Stimulated activated memory B cell treated with anti-CD40 and anti-IgM and Interleukin-4, amounts not matched to agents 10 μg/mL and 1 μg/mL and 100 μg/mL, for 72 hours (primary cell): Measurements from ENCODE around the gene MYO9B.
"Not testable (repeated sequence)": the region's sequence is repeated elsewhere in the genome, so short reads cannot be mapped to it uniquely, and the experiment has no call there.

Source experiments
- ATAC-seq: fragments of 150-1000 bp; cut with Tn5 transposase; 2 replicates; pipeline ENCODE4 v1.10.0; 2021
- H3K27ac Mint-ChIP-seq: one replicate; pipeline ENCODE4 v1.8.0; 2022; ENCODE audit warnings: mild to moderate bottlenecking, mixed read lengths
- H3K27me3 Mint-ChIP-seq: one replicate; pipeline ENCODE4 v1.8.0; 2022; ENCODE audit warnings: mixed read lengths
- H3K36me3 Mint-ChIP-seq: one replicate; pipeline ENCODE4 v1.8.0; 2022; ENCODE audit warnings: mixed read lengths
- H3K4me1 Mint-ChIP-seq: one replicate; pipeline ENCODE4 v1.8.0; 2022; ENCODE audit warnings: mixed read lengths
- H3K4me3 Mint-ChIP-seq: one replicate; pipeline ENCODE4 v1.8.0; 2022; ENCODE audit warnings: mild to moderate bottlenecking, moderate library complexity, mixed read lengths
- H3K9me3 Mint-ChIP-seq: one replicate; pipeline ENCODE4 v1.8.0; 2022; ENCODE audit warnings: mixed read lengths

MYO9B gene

DNA sequence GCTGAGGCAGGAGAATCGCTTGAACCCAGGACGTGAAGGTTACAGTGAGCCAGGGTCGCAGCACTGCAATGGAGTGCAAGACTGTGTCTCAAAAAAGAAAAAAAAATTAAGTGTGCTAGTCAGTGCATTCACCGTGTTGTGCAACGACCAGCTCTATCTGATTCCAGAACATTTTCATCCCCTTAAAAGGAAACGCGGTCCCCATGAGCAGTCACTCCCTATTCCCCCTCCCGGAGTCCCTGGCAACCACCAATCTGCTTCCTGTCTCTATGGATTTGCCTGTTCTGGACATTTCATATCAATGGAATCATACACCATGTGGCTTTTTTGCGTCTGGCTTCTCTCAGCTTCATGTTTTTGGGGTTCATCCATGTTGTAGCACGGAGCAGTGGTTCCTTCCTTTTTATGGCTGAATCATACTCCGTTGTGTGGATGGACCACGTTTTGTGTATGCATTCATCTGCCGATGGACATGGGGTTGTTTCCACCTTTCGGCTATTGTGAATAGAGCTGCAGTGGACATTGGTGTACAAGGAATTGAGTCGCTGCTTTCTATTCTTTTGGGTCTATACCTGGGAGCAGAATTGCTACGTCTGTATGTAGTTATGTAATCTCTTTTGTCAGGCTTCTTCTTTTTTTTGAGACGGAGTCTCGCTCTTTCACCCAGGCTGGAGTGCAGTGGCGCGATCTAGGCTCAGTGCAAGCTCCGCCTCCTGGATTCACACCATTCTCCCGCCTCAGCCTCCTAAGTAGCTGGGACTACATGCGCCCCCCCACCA is 19.8 kb downstream of the MYO9B start:
- no peak overlapping the region for H3K27ac Mint-ChIP-seq
- peaks cover 39% of the 10 kb centered on the region for H3K36me3 Mint-ChIP-seq
- H3K9me3 Mint-ChIP-seq: no peaks in the 10 kb centered on the region
- no peak overlapping the region for H3K4me3 Mint-ChIP-seq
- ATAC-seq: no peak
- peaks cover 63% of the 10 kb centered on the region for H3K4me1 Mint-ChIP-seq
- no peaks in the 10 kb centered on the region for H3K27me3 Mint-ChIP-seq

DNA sequence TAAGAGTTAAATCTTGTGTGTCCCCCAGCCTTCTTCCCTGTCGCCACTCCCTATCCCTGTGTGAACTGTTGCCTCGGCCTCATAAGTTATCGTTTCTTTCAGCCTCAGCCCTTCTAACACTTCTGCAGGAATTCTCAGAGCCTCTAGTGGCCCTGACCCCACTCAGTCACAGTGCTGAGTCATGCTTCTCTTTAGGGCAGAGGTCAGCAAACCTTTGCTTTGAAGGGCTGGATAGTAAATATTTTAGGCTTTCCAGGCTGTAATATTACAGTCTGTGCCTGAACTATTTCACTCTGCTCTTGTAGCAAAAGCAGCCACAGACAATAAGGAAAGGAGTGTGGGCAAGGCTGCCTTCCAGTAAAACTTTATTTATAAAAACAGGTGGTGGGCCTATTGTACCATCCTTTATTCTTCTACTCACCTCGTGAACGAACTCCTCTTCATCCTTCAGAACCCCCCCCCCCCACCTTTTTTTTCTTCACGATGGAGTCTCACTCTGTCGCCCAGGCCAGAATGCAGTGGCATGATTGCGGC is 22.1 kb downstream of the MYO9B start:
- no peak overlapping the region for H3K27ac Mint-ChIP-seq
- peaks cover 48% of the 10 kb centered on the region for H3K36me3 Mint-ChIP-seq
- H3K27me3 Mint-ChIP-seq: no peaks in the 10 kb centered on the region
- H3K9me3 Mint-ChIP-seq: no peaks in the 10 kb centered on the region
- no peak overlapping the region for H3K4me3 Mint-ChIP-seq
- H3K4me1 Mint-ChIP-seq: peaks cover 63% of the 10 kb centered on the region
- no peak for ATAC-seq

DNA sequence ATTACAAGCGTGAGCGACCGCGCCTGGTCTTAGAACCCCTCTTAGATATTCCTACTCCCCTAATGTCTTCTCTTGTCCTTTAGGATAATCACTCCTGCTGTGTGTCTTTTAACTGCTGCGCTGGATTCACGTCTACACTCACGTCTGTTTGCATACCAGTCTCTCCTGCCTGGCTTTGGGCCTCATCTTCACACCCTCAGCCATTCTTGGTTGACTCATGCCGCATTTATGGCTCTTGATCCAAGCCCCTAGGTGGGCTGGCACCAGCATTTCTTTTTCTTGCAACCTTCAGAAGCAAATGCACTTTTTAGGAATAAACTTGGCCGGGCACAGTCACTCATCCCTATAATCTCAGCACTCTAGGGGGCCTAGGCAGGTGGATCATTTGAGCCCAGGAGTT is 22.7 kb downstream of the MYO9B start:
- H3K27ac Mint-ChIP-seq: peak overlapping the region; percentile 38
- H3K4me1 Mint-ChIP-seq: peaks cover 67% of the 10 kb centered on the region
- H3K36me3 Mint-ChIP-seq: peaks cover 55% of the 10 kb centered on the region
- no peak for ATAC-seq
- no peak overlapping the region for H3K4me3 Mint-ChIP-seq
- no peaks in the 10 kb centered on the region for H3K27me3 Mint-ChIP-seq
- no peaks in the 10 kb centered on the region for H3K9me3 Mint-ChIP-seq

DNA sequence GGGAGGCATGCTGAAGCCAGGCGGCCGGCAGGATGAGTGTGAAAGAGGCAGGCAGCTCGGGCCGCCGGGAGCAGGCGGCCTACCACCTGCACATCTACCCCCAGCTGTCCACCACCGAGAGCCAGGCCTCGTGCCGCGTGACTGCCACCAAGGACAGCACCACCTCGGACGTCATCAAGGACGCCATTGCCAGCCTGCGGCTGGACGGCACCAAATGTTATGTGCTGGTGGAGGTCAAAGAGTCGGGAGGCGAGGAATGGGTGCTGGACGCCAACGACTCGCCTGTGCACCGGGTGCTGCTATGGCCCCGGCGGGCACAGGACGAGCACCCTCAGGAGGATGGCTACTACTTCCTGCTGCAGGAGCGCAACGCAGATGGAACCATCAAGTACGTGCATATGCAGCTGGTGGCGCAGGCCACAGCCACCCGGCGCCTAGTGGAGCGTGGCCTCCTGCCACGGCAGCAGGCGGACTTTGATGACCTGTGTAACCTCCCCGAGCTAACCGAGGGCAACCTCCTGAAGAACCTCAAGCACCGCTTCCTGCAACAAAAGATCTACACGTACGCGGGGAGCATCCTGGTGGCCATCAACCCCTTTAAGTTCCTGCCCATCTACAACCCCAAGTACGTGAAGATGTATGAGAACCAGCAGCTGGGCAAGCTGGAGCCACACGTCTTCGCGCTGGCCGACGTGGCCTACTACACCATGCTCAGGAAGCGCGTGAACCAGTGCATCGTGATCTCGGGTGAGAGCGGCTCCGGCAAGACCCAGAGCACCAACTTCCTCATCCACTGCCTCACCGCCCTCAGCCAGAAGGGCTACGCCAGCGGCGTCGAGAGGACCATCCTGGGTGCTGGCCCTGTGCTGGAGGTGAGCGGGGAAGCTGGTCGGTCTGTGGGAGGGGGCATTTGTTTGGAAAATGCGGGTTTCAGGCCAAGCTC is 26.4 kb downstream of the MYO9B start:
- Mint-ChIP-seq H3K27me3 (no peaks in the 10 kb centered on the region), H3K36me3 (peaks cover 59% of the 10 kb centered on the region), H3K27ac (peak overlapping the region; percentile 96), H3K9me3 (no peaks in the 10 kb centered on the region), H3K4me3 (peak overlapping the region; percentile 12), H3K4me1 (peaks cover 76% of the 10 kb centered on the region)
- peak; percentile 84 for ATAC-seq

DNA sequence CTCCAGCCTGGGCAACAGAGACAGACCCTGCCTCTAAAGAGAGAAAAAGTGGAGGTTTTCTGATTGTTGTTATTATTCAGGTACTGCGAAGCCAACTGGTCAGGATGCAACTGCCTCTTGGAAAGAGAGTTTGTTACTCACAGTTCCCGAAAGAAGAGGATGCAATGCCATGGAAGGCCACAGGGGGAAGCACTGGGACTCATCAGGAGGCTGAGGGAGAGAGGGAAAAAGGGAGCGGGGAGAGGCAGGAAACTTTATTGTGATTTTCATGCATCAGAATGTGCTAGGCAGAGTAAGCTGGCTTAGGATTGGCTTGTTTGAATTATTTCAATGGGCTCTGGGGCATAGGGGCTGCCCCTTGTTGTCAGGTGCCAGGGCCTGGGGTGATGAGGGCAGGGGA is 27.6 kb downstream of the MYO9B start:
- Mint-ChIP-seq H3K4me1 (peaks cover 86% of the 10 kb centered on the region), H3K9me3 (no peaks in the 10 kb centered on the region), H3K27me3 (no peaks in the 10 kb centered on the region), H3K27ac (peak overlapping the region; percentile 96), H3K4me3 (no peak overlapping the region), H3K36me3 (peaks cover 63% of the 10 kb centered on the region)
- ATAC-seq: no peak

DNA sequence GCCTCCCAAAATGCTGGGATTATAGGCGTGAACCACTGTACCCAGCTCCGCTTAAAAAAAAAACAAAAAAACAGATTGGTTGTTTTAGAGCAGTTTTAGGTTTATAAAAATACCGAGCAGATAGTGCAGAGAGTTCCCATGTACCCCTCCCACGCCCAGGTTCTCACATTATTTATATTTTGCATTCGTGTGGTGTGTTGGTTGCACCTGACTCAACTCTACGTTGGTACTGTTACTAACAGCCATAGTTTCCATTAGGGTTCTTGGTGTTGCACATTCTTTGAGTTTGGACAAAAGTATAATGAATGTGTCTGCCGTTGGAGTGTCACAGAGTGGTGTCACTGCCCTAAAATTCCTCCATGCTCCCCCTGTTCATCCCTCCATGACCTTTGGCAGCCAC is 29.1 kb downstream of the MYO9B start:
- no peak for ATAC-seq
- peaks cover 88% of the 10 kb centered on the region for H3K4me1 Mint-ChIP-seq
- peak overlapping the region; percentile 96 for H3K27ac Mint-ChIP-seq
- H3K36me3 Mint-ChIP-seq: peaks cover 60% of the 10 kb centered on the region
- no peaks in the 10 kb centered on the region for H3K27me3 Mint-ChIP-seq
- H3K4me3 Mint-ChIP-seq: peak overlapping the region; percentile 72
- no peaks in the 10 kb centered on the region for H3K9me3 Mint-ChIP-seq

DNA sequence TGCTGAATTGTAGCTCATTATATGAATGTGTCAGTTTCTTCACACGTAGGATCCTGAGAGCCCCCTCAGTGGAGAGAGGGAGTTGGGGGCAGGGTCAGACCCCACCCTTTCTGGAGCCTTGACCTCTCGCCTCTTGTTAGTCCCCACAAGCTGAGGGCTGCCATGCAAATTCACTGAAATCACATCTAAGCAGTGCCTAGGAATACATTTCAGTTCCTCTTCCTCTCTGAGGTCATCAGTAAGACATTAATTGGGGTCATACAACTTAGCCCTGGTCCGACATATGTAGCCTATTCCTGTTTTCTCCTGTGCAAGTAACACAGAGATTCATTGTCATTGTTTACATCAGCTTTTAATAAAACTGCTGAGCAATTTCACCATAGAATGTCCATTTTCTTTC is 30.0 kb downstream of the MYO9B start:
- ATAC-seq: peak; percentile 38
- H3K36me3 Mint-ChIP-seq: peaks cover 66% of the 10 kb centered on the region
- H3K27me3 Mint-ChIP-seq: no peaks in the 10 kb centered on the region
- peak overlapping the region; percentile 96 for H3K27ac Mint-ChIP-seq
- H3K9me3 Mint-ChIP-seq: no peaks in the 10 kb centered on the region
- H3K4me3 Mint-ChIP-seq: peak overlapping the region; percentile 56
- H3K4me1 Mint-ChIP-seq: peaks cover 93% of the 10 kb centered on the region

DNA sequence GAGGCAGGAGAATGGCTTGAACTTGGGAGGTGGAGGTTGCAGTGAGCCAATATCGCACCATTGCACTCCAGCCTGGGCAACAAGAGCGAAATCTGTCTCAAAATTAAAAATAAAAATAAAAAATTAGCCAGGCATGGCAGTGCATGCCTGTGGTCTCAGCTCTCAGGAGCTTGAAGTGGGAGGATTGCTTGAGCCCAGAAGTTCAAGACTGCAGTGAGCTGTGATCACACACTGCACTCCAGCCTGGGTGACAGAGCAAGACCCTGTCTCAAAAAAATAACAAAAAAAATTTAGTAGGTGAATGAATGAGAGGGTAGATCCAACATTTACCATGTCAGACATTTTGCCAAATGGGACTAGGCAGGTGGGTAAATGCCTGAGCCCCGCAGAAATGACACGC is 31.4 kb downstream of the MYO9B start:
- H3K27ac Mint-ChIP-seq: peak overlapping the region; percentile 96
- not testable (repeated sequence) for H3K4me3 Mint-ChIP-seq, H3K9me3 Mint-ChIP-seq, ATAC-seq, H3K27me3 Mint-ChIP-seq
- peaks cover 70% of the 10 kb centered on the region for H3K36me3 Mint-ChIP-seq
- peaks cover 97% of the 10 kb centered on the region for H3K4me1 Mint-ChIP-seq

DNA sequence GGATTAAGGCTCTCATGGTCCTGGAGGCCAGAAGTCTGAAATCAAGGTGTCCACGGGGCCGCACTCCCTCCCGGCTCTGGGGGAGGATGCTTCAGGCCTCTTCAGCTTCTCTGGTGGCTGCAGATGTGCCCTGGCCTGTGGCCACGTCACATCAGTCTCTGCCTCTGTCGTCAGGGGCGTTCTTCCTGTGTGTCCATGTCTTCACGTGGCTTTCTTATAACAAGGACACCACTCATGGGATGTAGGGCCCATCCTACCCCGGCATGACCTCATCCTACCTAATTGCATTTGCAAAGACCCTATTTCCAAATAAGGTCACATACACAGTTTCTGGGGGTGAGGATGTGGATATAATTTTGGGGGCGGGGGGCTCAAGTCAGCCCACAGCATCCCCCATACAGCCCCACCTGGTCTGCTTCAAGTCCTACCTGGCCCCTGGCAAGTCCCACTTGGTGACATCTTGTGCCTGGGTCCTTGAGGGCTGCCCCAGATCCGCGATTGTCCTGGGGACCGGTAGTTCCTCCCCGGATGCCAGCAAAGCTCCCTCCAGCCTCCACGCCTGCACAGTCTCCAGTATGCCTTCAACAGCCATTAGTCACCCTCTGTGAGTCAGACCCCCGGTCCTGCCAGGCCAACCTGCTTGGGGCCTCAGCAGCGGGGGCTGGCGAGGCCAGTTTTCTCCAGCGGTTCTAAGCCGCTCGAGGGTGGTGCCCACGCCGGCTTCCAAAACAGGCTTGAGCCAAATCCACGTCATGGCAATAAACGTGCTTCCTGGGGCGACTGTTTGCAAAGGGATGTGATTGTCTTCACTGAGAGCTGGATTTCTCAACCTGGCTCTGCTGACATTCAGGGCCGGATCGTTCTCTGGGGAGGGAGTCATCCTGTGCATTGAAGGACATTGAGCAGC is 32.2 kb downstream of the MYO9B start:
- no peak for ATAC-seq

DNA sequence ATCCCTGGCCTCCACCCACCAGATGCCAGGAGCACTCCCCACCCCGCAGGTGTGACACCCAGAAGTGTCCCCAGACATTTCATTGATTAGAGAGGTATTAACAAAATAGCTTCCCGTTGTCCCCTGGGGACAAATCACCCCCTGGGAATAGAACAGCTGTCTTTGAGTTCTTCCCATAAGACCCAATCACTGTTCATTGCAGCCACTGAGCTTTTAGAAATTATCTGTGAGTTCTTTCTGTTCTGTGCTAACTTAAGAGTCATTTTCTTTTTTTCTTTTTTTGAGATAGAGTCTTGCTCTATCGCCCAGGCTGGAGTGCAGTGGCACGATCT is 32.8 kb downstream of the MYO9B start:
- ATAC-seq: no peak
- no peaks in the 10 kb centered on the region for H3K27me3 Mint-ChIP-seq
- H3K4me1 Mint-ChIP-seq: peaks cover 97% of the 10 kb centered on the region
- peak overlapping the region; percentile 96 for H3K27ac Mint-ChIP-seq
- H3K36me3 Mint-ChIP-seq: peaks cover 67% of the 10 kb centered on the region
- H3K9me3 Mint-ChIP-seq: no peaks in the 10 kb centered on the region
- peak overlapping the region; percentile 2 for H3K4me3 Mint-ChIP-seq

More for the DNA sequence above, 32.2 kb downstream of the MYO9B start:
- peak overlapping the region; percentile 2 for H3K4me3 Mint-ChIP-seq
- H3K36me3 Mint-ChIP-seq: peaks cover 67% of the 10 kb centered on the region
- H3K4me1 Mint-ChIP-seq: peaks cover 97% of the 10 kb centered on the region
- H3K27me3 Mint-ChIP-seq: no peaks in the 10 kb centered on the region
- peak overlapping the region; percentile 96 for H3K27ac Mint-ChIP-seq
- no peaks in the 10 kb centered on the region for H3K9me3 Mint-ChIP-seq

DNA sequence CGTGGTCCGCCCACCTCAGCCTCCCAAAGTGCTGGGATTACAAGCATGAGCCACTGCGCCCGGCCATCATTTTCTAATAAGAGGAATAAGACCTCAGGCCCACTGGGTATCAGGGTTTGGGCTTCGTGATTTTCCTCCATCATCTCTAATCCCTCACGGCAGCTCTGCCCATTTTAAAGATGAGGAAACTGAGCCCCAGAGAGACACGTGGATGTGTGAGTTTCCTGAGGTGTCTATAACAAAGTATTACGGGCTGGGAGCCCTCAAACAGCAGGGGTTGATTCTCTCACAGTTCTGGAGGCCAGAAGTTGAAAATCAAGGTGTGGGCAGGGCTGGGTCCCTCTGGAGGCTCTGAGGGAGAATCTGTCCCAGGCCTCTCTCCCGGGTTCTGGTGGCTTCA is 33.7 kb downstream of the MYO9B start:
- peak overlapping the region; percentile 81 for H3K4me3 Mint-ChIP-seq
- H3K9me3 Mint-ChIP-seq: no peaks in the 10 kb centered on the region
- no peak for ATAC-seq
- H3K27ac Mint-ChIP-seq: peak overlapping the region; percentile 96
- peaks cover 70% of the 10 kb centered on the region for H3K36me3 Mint-ChIP-seq
- no peaks in the 10 kb centered on the region for H3K27me3 Mint-ChIP-seq
- peaks cover 93% of the 10 kb centered on the region for H3K4me1 Mint-ChIP-seq

DNA sequence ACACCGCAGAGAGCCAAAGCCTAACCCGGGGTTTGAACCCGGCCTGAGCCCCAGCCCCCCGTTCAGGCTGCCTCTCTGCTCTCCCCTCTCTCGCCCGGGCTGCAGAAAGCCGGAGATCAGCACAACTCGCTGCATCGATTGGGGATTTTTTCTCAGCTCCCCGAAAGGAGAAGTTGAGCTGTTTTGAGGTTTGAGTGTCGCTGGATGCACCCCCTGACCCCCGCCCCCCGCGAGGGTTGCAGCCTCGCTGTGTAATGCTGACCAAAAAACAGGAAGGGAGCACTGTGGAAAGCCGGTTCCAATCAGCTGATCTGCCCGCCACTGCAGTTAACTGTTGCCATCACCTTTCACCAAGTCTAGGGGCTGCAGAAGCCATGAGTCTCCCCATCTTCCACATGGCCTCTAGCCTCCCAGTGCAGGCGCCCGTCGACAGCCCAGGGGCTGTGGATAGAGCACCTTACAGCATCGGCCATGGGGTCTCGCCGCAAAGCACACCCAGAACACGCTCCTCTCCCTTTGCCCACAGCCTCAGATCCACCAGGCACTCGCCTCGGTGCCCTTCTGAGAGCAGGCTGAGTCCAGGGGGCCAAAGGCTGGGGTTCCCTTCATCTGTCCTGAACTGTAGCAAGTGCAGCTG is 34.5 kb downstream of the MYO9B start:
- Mint-ChIP-seq H3K36me3 (peaks cover 70% of the 10 kb centered on the region), H3K4me1 (peaks cover 89% of the 10 kb centered on the region), H3K27me3 (no peaks in the 10 kb centered on the region), H3K4me3 (peak overlapping the region; percentile 81), H3K9me3 (no peaks in the 10 kb centered on the region), H3K27ac (peak overlapping the region; percentile 96)
- peak; percentile 92 for ATAC-seq

DNA sequence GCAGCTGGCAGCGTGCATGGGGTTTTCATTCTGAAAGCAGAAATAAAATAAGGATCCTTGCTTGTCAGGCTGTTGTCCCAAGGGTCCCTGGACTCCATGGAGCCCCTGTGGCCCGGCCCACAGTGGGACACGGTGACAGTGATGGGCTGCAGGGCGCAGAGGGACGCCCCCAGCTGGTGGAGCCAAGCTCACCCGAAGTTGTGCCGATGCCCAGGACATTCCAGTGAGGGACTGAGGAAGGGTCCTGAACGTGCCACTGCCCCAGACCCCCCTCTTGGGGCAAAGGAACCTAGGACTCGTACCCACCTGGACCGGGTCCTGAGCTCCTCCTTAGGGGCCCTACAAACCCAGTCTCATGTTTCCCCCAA is 35.0 kb downstream of the MYO9B start:
- Mint-ChIP-seq H3K27ac (peak overlapping the region; percentile 96), H3K36me3 (peaks cover 72% of the 10 kb centered on the region)

DNA sequence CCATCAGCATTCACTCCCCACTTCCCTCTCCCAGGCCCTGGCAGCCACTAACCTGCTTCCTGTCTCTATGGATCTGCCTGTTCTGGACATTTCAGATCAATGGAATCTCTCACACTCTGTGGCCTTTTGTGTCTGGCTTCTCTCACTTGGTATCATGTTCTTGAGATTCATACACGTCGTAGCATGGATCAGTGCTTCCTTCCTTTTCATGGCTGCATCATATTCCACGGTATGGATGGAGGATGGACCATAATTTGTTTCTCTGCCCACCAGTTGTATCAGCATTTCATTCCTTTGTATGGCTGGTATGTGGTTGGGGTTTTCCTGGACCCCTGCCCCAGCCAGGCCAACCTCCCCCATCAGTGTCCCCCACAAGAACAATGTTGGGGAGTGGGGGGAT is 36.2 kb downstream of the MYO9B start:
- no peak for ATAC-seq
- no peaks in the 10 kb centered on the region for H3K9me3 Mint-ChIP-seq
- H3K27me3 Mint-ChIP-seq: no peaks in the 10 kb centered on the region
- H3K4me3 Mint-ChIP-seq: no peak overlapping the region
- H3K4me1 Mint-ChIP-seq: peaks cover 89% of the 10 kb centered on the region
- H3K27ac Mint-ChIP-seq: peak overlapping the region; percentile 96
- peaks cover 73% of the 10 kb centered on the region for H3K36me3 Mint-ChIP-seq

More for the DNA sequence above, 35.0 kb downstream of the MYO9B start:
- no peak for ATAC-seq
- peak overlapping the region; percentile 81 for H3K4me3 Mint-ChIP-seq
- H3K27me3 Mint-ChIP-seq: no peaks in the 10 kb centered on the region
- peaks cover 89% of the 10 kb centered on the region for H3K4me1 Mint-ChIP-seq
- no peaks in the 10 kb centered on the region for H3K9me3 Mint-ChIP-seq
